ENCODE measurements around the gene POP4. TPM values are rescaled to one million over a fixed set of nuclear protein-coding genes. Genes with fewer than 3 reads are reported as not detected.

The POP4 gene
- total RNA-seq, 4 donors from 2014 or later = 10.3 to 54.0 (median 36.4) TPM

DNA sequence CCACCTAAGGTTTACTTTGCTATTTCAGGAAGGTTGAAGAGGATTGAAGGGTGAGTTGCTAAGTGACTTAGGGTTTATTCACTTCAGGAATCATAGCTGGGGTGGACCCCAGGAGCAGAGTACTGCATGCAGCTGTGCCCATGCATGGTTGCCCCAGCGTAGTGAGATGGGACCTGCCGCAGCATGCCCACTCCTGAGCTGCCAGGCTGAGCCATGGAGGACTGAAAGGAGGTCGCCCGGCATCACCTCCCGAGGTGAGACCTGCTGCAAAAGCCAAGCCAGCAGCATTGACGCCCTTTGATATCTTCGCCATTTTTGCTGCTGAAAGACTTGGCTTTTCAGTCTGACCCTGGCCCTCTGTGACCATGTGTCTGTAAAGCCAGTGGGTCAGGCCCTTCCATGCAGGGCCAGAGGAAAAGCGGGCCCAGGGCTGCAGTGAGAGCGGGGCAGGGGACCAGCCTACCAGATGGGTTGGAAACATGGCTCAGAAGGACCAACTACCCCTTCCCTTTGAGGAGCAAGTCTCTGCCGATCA, 9.9 kb downstream of the POP4 start:
- Histone ChIP-seq H3K4me3 (no peak overlapping the region), H3K36me3 (no peaks in the 10 kb centered on the region), H3K27me3 (no peaks in the 10 kb centered on the region), H3K9me3 (no peaks in the 10 kb centered on the region), H3K27ac (no peak overlapping the region), H3K4me1 (peaks cover 0 to 3% of the 10 kb centered on the region in 2 donors)
- TF ChIP-seq, protein P1, sequence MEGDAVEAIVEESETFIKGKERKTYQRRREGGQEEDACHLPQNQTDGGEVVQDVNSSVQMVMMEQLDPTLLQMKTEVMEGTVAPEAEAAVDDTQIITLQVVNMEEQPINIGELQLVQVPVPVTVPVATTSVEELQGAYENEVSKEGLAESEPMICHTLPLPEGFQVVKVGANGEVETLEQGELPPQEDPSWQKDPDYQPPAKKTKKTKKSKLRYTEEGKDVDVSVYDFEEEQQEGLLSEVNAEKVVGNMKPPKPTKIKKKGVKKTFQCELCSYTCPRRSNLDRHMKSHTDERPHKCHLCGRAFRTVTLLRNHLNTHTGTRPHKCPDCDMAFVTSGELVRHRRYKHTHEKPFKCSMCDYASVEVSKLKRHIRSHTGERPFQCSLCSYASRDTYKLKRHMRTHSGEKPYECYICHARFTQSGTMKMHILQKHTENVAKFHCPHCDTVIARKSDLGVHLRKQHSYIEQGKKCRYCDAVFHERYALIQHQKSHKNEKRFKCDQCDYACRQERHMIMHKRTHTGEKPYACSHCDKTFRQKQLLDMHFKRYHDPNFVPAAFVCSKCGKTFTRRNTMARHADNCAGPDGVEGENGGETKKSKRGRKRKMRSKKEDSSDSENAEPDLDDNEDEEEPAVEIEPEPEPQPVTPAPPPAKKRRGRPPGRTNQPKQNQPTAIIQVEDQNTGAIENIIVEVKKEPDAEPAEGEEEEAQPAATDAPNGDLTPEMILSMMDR (IDR thresholded peaks at IDR 0.05) = no peak
- TF ChIP-seq POLR2A (IDR thresholded peaks at IDR 0.05) = no peak
- DNase-seq = no peak
- intact Hi-C loops (cut with DNase I; ENCODE audit: low total_unique reads) = no loop called here

DNA sequence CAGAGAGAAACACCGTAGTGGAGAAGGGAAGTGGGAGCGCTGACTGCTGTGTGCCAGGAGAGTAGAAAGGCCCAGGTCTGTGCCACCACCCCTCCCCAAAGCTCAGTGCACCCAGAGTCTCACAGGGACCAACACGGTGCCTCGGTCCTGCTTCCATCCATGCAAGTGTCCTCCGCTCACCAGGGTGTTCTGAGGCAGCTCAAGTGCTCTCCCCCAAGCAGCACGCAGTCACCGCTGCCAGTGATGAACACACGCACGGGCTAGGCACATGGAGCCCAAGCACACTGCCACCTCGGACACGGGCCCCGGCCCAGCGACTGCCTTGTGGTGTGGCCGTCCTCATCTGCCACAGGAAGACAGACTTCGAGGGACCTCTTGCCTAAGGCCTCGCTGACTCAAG, 10.5 kb downstream of the POP4 start:
- TF ChIP-seq POLR2A (IDR thresholded peaks at IDR 0.05) = no peak
- TF ChIP-seq, protein P1 (IDR thresholded peaks at IDR 0.05) = no peak
- Histone ChIP-seq H3K4me3 (no peak overlapping the region), H3K9me3 (no peaks in the 10 kb centered on the region), H3K27me3 (no peaks in the 10 kb centered on the region), H3K27ac (no peak overlapping the region), H3K4me1 (no peaks in the 10 kb centered on the region), H3K36me3 (no peaks in the 10 kb centered on the region)
- no peak for DNase-seq
- intact Hi-C loops (cut with DNase I; ENCODE audit: low total_unique reads) = no loop called here

DNA sequence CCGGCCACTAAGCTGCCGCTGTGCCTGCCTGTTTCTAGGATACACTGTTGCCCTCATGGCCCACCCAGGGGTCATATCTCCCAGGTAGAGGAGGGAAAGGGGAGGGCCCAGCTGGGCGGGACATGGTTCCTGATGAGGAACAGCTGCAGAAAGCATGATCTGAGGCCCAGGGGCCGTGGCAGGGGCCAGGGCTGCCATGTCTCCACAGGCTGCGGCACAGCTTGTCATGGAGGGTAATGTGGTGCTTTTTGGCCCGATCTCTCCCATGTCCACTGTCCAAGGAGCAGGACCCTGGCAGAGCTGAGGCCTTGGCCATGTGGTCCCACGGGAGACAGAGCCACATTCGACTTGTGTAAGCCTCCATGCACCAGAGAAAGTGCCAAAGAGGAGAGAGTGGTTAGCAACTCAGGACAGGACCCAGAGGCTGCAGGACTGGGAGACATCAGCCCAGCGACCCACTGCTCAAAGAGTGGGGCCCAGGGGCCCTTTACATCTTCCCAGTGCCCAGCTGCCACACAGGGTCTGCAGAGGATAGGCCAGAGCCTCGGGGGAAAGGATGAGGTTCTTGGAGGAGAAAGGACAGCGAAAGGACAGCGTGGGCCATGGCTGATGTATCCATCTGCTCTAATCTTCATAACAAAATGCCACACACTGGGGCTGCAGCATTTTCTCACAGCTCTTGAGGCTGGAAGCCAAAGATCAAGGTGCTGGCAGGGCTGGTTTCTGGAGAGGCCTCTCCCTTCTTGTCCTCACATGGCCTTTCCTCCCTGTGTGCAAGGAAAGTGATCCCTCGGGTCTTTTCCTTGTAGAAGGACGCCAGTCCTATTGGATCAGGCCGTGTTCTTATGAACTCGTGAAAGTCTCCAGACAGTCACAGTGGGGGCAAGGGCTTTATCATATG, 11.5 kb downstream of the POP4 start:
- Histone ChIP-seq H3K27ac (no peak overlapping the region), H3K4me3 (no peak overlapping the region), H3K27me3 (no peaks in the 10 kb centered on the region), H3K4me1 (no peaks in the 10 kb centered on the region), H3K36me3 (no peaks in the 10 kb centered on the region), H3K9me3 (no peaks in the 10 kb centered on the region)
- no peak for DNase-seq
- intact Hi-C loops (cut with DNase I; ENCODE audit: low total_unique reads) = no loop called here
- TF ChIP-seq, protein P1 (IDR thresholded peaks at IDR 0.05) = no peak
- no peak for TF ChIP-seq POLR2A (IDR thresholded peaks at IDR 0.05)

DNA sequence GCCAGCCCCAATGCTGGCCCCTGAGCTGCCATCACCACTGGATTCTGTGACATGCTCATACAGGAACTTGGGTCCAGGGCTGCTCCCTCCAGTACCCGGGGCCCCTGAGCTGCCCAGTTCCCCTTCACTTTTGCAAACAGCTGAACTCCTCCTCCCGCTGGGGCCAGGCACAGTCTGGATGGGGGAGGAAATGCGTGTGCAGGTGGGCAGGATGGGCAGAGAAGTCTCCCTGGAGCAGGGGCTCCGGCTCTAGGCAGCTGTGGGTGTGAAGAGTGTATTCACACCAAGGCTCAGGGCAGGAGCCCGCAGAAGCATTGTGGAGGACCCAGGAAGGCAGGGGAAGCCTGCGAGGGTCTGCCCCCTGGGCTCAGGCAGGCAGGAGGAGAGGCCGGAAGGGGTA, 12.4 kb downstream of the POP4 start:
- TF ChIP-seq, protein P1 (IDR thresholded peaks at IDR 0.05) = no peak
- no peak for TF ChIP-seq POLR2A (IDR thresholded peaks at IDR 0.05)
- no peak overlapping the region for H3K27ac ChIP-seq
- no peaks in the 10 kb centered on the region for H3K9me3 ChIP-seq
- no peak overlapping the region for H3K4me3 ChIP-seq
- DNase-seq = no peak
- no peaks in the 10 kb centered on the region for H3K27me3 ChIP-seq
- no peaks in the 10 kb centered on the region for H3K4me1 ChIP-seq
- no peaks in the 10 kb centered on the region for H3K36me3 ChIP-seq
- intact Hi-C loops (cut with DNase I; ENCODE audit: low total_unique reads) = no loop called here

DNA sequence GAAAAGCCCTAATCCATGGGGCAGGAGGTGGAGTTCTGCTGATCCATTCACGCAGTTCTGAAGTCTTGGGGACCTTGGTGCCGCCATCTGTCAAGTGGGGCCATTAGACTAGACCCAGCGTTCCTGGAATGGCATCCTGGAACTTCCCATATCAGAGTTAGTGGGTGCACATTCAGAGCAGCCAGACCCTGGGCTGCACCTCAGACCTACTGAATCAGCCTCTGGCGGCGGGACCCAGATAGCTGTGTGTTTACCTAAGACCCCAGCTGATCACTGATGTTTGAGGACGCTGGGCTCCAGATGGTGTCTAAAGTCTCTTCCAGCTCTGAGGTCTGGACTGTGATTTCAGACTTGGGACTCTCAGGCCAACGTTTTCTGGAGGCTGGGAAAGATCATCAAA, 12.8 kb downstream of the POP4 start:
- TF ChIP-seq, protein P1 (IDR thresholded peaks at IDR 0.05) = no peak
- no peak for TF ChIP-seq POLR2A (IDR thresholded peaks at IDR 0.05)
- H3K27me3 ChIP-seq = no peaks in the 10 kb centered on the region
- H3K27ac ChIP-seq = no peak overlapping the region
- DNase-seq = no peak
- no peaks in the 10 kb centered on the region for H3K4me1 ChIP-seq
- H3K36me3 ChIP-seq = no peaks in the 10 kb centered on the region
- intact Hi-C loops (cut with DNase I; ENCODE audit: low total_unique reads) = no loop called here
- no peak overlapping the region for H3K4me3 ChIP-seq
- no peaks in the 10 kb centered on the region for H3K9me3 ChIP-seq

All from uterus (tissue), 4 donors.